ENCODE results near the gene IAH1. TPM values are rescaled to one million over a fixed set of nuclear protein-coding genes. Genes with fewer than 3 reads are reported as not detected.

Gene IAH1
- total and polyA plus RNA-seq, 4 donors = 44.9 to 76.0 (median 68.4) TPM

DNA sequence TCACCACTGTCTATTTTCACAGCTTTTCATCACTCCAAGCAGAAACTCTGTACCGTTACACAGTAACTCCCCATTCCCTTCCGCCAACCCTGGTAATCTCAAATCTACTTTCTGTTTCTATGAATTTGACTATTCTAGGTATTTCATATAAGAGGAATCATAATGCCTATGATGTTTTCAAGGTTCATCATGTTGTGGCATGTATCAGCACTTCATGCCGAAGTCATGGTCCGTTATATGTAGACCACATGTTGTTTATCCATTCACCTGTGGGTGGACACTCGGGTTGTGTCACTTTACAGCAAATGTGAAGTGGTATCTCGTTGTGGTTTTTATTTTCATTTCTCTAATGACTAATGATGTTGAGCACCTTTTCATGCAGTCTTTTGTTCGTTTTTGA lies 29.3 kb upstream of the IAH1 start:
- no peaks in the 10 kb centered on the region for H3K27me3 ChIP-seq (ENCODE audit: control insufficient read depth, insufficient read depth, low read length)
- H3K9me3 ChIP-seq (ENCODE audit: control insufficient read depth, insufficient read depth, low read length) = no peaks in the 10 kb centered on the region
- no peak overlapping the region for H3K27ac ChIP-seq (ENCODE audit: low read depth, low read length)
- WGBS (ENCODE audit: insufficient coverage) = 100% methylated on average over 1 of the region's 7 CpGs
- H3K4me3 ChIP-seq (ENCODE audit: low read depth, low read length) = no peak overlapping the region
- DNase-seq (ENCODE audit: low read depth in 4 of 6, low spot score in 6 of 6) = no peak
- no peaks in the 10 kb centered on the region for H3K4me1 ChIP-seq (ENCODE audit: control insufficient read depth, insufficient read depth, low read length)
- peaks cover 52% of the 10 kb centered on the region for H3K36me3 ChIP-seq (ENCODE audit: control insufficient read depth, insufficient read depth, low read length)

DNA sequence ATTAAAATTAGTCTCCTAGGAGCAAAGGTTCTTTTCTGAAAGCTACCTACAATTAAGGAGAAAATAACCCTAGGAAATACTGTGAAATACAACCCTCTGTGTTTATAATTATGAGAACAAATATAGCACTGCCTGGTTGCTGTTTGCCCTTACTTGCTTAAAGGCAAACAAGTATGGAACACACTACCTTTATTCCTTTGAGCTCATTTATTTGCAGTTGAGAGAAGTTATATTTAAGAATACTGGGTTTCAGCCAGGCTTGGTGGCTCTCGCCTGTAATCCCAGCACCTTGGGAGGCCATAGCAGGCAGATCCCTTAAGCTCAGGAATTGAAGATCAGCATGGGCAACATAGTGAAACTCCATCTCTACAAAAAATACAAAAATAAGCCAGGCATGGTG lies 23.1 kb upstream of the IAH1 start:
- no peak overlapping the region for H3K4me3 ChIP-seq (ENCODE audit: low read depth, low read length)
- no peaks in the 10 kb centered on the region for H3K9me3 ChIP-seq (ENCODE audit: control insufficient read depth, insufficient read depth, low read length)
- peaks cover 52% of the 10 kb centered on the region for H3K36me3 ChIP-seq (ENCODE audit: control insufficient read depth, insufficient read depth, low read length)
- WGBS (ENCODE audit: insufficient coverage) = no CpG with 5 or more reads among the region's 1 CpG
- DNase-seq (ENCODE audit: low read depth in 4 of 6, low spot score in 6 of 6) = no peak
- no peak overlapping the region for H3K27ac ChIP-seq (ENCODE audit: low read depth, low read length)
- no peaks in the 10 kb centered on the region for H3K27me3 ChIP-seq (ENCODE audit: control insufficient read depth, insufficient read depth, low read length)
- no peaks in the 10 kb centered on the region for H3K4me1 ChIP-seq (ENCODE audit: control insufficient read depth, insufficient read depth, low read length)

DNA sequence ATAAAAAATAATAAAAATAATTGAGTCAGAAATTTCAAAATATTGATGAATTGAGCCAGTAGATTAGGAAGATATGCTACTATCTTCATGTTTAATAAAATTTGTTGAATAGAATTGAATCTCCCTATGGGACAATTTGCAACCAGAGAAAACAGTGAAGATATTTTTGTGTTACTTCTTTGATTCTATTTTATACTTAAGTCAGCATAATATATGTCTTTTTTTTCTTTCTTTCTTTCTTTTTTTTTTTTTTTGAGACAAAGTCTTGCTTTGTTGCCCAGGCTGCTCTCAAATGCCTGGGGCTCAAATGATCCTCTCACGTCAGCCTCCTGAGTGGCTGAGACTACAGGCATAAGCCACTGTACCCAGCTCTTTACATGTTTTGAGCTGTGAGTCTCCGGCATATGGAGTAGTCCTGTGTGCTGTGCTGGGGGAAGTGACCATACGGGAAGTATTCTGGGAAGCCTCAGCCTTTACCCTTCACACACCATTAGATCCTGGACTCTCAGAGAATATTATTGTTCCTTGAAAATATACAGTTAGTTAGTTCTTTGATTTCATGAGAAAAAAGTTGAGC lies 13.8 kb upstream of the IAH1 start:
- H3K4me3 ChIP-seq (ENCODE audit: low read depth, low read length) = no peak overlapping the region
- H3K36me3 ChIP-seq (ENCODE audit: control insufficient read depth, insufficient read depth, low read length) = peaks cover 32% of the 10 kb centered on the region
- no CpG with 5 or more reads among the region's 3 CpGs for WGBS (ENCODE audit: insufficient coverage)

DNA sequence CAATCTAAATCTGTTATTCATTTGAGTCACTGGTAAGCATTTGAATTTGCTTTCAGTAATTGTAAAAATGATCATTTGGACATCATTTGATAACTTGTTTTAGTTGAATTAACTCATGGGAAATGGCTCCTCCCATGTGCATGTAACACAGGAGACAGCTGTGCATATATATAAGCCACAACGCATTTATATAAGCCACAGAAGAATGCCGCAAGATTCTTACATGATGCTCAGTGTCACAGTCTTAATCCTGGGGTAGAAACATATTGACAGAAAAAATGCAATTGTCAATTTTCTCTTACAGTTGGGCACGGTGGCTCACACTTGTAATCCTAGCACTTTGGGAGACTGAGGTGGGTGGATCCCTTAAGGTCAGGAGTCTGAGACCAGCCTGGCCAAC lies 13.3 kb upstream of the IAH1 start:
- no peak for DNase-seq (ENCODE audit: low read depth in 4 of 6, low spot score in 6 of 6)

More for the DNA sequence above, 13.8 kb upstream of the IAH1 start:
- Histone ChIP-seq H3K27ac (ENCODE audit: low read depth, low read length) (no peak overlapping the region), H3K4me1 (ENCODE audit: control insufficient read depth, insufficient read depth, low read length) (no peaks in the 10 kb centered on the region), H3K27me3 (ENCODE audit: control insufficient read depth, insufficient read depth, low read length) (no peaks in the 10 kb centered on the region), H3K9me3 (ENCODE audit: control insufficient read depth, insufficient read depth, low read length) (no peaks in the 10 kb centered on the region)
- no peak for DNase-seq (ENCODE audit: low read depth in 4 of 6, low spot score in 6 of 6)

DNA sequence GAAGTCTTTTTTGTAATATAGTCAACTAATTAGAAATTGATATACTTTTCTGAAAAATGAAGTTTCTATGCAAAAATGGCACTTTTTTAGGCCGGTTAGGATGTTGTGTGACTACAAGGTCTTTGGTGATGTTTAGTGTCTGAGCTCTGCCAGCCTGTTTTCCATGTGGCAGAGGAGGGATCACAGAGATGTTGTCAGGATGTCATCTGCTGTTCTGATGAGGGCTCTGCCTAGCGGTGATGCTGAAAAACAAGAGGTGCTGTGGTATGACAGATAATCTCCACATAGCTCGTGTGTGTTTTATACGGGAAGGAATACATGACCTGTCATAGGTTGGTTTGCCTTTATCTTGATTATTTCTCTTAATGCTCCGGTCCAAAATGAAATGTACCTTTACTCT lies 12.0 kb upstream of the IAH1 start:
- no peak overlapping the region for H3K4me3 ChIP-seq (ENCODE audit: low read depth, low read length)
- H3K27ac ChIP-seq (ENCODE audit: low read depth, low read length) = no peak overlapping the region
- H3K9me3 ChIP-seq (ENCODE audit: control insufficient read depth, insufficient read depth, low read length) = no peaks in the 10 kb centered on the region
- H3K27me3 ChIP-seq (ENCODE audit: control insufficient read depth, insufficient read depth, low read length) = no peaks in the 10 kb centered on the region
- H3K4me1 ChIP-seq (ENCODE audit: control insufficient read depth, insufficient read depth, low read length) = no peaks in the 10 kb centered on the region
- peak in 1 of 6 donors; percentile 51 for DNase-seq (ENCODE audit: low read depth in 4 of 6, low spot score in 6 of 6)
- H3K36me3 ChIP-seq (ENCODE audit: control insufficient read depth, insufficient read depth, low read length) = peaks cover 38% of the 10 kb centered on the region
- WGBS (ENCODE audit: insufficient coverage) = 75% methylated on average over 2 of the region's 5 CpGs

More for the DNA sequence above, 13.3 kb upstream of the IAH1 start:
- H3K9me3 ChIP-seq (ENCODE audit: control insufficient read depth, insufficient read depth, low read length) = no peaks in the 10 kb centered on the region
- H3K36me3 ChIP-seq (ENCODE audit: control insufficient read depth, insufficient read depth, low read length) = peaks cover 34% of the 10 kb centered on the region
- 100% methylated on average over 1 of the region's 3 CpGs for WGBS (ENCODE audit: insufficient coverage)
- no peaks in the 10 kb centered on the region for H3K27me3 ChIP-seq (ENCODE audit: control insufficient read depth, insufficient read depth, low read length)
- no peak overlapping the region for H3K27ac ChIP-seq (ENCODE audit: low read depth, low read length)
- H3K4me3 ChIP-seq (ENCODE audit: low read depth, low read length) = no peak overlapping the region
- H3K4me1 ChIP-seq (ENCODE audit: control insufficient read depth, insufficient read depth, low read length) = no peaks in the 10 kb centered on the region

DNA sequence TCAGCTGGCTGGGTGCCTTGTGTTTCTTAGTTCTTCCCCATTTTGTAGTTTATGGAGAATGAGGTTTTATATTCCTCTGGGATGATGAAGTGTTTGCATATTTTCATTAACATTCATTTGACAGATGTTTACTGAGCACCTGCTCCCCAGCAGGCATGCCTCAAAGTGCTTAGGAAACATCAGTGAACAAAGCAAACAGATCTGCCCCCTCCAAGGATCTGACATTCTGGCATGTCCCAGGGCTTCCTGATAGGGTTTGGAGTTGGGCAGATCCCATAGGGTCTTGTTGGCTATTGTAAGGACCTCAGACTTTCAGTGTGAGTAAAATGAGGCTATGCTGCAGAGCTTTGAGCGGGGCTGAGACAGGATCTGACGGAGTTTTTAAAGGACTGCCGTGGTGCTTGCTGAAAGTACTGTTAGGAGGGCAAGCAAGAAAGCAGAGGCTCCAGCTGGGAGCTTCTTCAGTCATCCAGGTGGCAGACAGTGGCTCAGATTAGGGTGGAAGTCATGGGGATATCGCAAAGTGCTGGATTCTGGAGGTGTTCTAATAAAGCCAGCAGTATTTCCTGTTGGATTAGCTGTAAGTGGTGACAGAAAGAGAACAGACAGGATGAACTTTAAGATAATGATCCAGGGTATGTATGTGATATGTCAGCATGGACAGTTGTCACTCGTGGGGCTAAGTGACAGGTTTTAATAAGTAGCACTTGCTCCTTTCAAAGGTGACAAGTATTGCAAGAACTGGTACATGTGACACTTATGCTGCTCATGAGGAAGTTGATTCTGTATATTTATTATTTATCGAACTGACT lies 11.3 kb upstream of the IAH1 start:
- Histone ChIP-seq H3K9me3 (ENCODE audit: control insufficient read depth, insufficient read depth, low read length) (no peaks in the 10 kb centered on the region), H3K4me3 (ENCODE audit: low read depth, low read length) (no peak overlapping the region), H3K27me3 (ENCODE audit: control insufficient read depth, insufficient read depth, low read length) (no peaks in the 10 kb centered on the region), H3K27ac (ENCODE audit: low read depth, low read length) (no peak overlapping the region), H3K4me1 (ENCODE audit: control insufficient read depth, insufficient read depth, low read length) (no peaks in the 10 kb centered on the region), H3K36me3 (ENCODE audit: control insufficient read depth, insufficient read depth, low read length) (peaks cover 36% of the 10 kb centered on the region)
- WGBS (ENCODE audit: insufficient coverage) = 84% methylated on average over 5 of the region's 6 CpGs
- DNase-seq (ENCODE audit: low read depth in 4 of 6, low spot score in 6 of 6) = peak in 1 of 6 donors; percentile 62

DNA sequence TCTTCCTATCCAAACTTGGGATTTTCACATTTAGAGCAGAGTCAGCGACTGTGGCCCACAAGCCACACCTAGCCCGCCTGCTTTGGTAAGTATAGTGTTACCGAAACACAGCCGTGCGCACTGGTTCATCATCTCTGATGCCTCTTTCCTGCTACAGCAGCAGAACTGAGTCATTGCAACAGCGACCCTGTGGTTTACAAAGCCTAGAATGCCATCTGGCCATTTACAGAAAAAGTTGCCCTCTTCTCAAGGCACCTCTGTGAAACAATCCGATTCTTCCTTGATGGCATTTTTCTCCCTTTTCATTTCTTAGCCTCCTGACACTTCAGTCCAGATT lies 10.7 kb upstream of the IAH1 start:
- Histone ChIP-seq H3K4me3 (ENCODE audit: low read depth, low read length) (no peak overlapping the region), H3K27me3 (ENCODE audit: control insufficient read depth, insufficient read depth, low read length) (no peaks in the 10 kb centered on the region), H3K27ac (ENCODE audit: low read depth, low read length) (no peak overlapping the region), H3K9me3 (ENCODE audit: control insufficient read depth, insufficient read depth, low read length) (no peaks in the 10 kb centered on the region), H3K36me3 (ENCODE audit: control insufficient read depth, insufficient read depth, low read length) (peaks cover 39% of the 10 kb centered on the region), H3K4me1 (ENCODE audit: control insufficient read depth, insufficient read depth, low read length) (no peaks in the 10 kb centered on the region)
- no peak for DNase-seq (ENCODE audit: low read depth in 4 of 6, low spot score in 6 of 6)
- 93% methylated on average over 6 of the region's 7 CpGs for WGBS (ENCODE audit: insufficient coverage)

DNA sequence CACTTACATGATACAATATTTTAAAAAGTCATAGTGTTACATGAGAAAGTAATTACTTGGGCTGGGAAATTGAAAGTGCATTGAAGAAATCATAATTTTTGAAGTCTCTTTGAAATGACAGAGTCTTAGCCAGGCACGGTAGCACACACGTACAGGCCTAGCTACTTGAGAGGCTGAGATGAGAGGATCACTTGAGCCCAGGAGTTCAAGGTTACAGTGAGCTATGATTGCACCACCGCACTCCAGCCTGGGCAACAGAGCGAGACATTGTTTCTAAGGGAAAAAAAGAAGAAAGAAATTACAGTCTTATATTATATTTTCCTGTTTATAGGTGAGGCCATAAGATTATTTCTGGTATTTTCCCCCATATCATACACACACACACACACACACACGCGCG lies 9.2 kb upstream of the IAH1 start:
- Histone ChIP-seq H3K27ac (ENCODE audit: low read depth, low read length) (no peak overlapping the region), H3K4me1 (ENCODE audit: control insufficient read depth, insufficient read depth, low read length) (no peaks in the 10 kb centered on the region), H3K36me3 (ENCODE audit: control insufficient read depth, insufficient read depth, low read length) (peaks cover 37% of the 10 kb centered on the region), H3K4me3 (ENCODE audit: low read depth, low read length) (no peak overlapping the region), H3K27me3 (ENCODE audit: control insufficient read depth, insufficient read depth, low read length) (no peaks in the 10 kb centered on the region), H3K9me3 (ENCODE audit: control insufficient read depth, insufficient read depth, low read length) (no peaks in the 10 kb centered on the region)
- DNase-seq (ENCODE audit: low read depth in 4 of 6, low spot score in 6 of 6) = no peak
- 100% methylated on average over 2 of the region's 7 CpGs for WGBS (ENCODE audit: insufficient coverage)

DNA sequence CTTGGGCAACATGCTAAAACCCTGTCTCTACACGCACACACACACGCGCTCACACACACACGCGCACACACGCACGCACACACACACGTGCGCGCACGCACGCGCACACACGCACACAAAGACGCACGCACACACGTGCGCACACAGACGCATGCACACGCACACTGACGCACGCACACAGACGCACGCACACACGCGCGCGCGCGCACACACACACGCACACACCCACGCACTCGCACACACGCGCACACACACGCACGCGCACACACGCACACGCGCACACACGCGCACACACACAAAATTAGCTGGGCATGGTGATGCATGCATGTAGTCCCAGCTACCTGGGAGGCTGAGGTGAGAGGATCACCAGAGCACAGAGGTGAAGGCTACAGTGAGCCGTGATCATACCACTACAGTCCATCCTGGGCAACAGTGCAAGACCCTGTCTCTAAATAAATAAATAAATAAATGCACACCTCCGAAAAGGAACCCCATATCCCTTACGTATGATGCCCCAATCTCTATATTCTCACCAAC lies 8.1 kb upstream of the IAH1 start:
- no peaks in the 10 kb centered on the region for H3K4me1 ChIP-seq (ENCODE audit: control insufficient read depth, insufficient read depth, low read length)
- no peaks in the 10 kb centered on the region for H3K27me3 ChIP-seq (ENCODE audit: control insufficient read depth, insufficient read depth, low read length)
- no peak overlapping the region for H3K4me3 ChIP-seq (ENCODE audit: low read depth, low read length)
- no peak overlapping the region for H3K27ac ChIP-seq (ENCODE audit: low read depth, low read length)
- 97% methylated on average over 45 of the region's 46 CpGs for WGBS (ENCODE audit: insufficient coverage)
- peaks cover 41% of the 10 kb centered on the region for H3K36me3 ChIP-seq (ENCODE audit: control insufficient read depth, insufficient read depth, low read length)
- no peaks in the 10 kb centered on the region for H3K9me3 ChIP-seq (ENCODE audit: control insufficient read depth, insufficient read depth, low read length)
- DNase-seq (ENCODE audit: low read depth in 4 of 6, low spot score in 6 of 6) = no peak

DNA sequence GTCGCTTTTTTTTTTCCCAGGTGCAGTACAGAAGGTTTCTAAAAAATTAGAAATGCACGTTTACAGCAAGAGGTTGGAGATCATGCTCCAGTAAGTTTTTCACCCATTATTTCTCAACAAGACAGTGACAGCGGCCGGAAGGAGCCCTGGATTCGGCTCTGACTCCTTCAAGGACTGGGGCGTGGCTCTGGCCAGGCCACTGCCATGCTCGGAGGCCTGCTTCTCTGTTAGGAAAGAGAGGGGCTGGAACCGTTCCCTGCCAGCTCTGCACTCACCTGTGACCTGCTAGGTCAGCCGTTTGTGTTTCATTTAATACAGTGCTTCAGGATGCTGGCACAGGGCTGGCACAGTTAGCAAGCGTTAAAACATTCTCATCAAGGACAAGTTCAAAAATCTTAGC lies 6.7 kb upstream of the IAH1 start:
- DNase-seq (ENCODE audit: low read depth in 4 of 6, low spot score in 6 of 6) = no peak
- WGBS (ENCODE audit: insufficient coverage) = 100% methylated on average over 4 of the region's 10 CpGs
- H3K4me3 ChIP-seq (ENCODE audit: low read depth, low read length) = no peak overlapping the region
- H3K9me3 ChIP-seq (ENCODE audit: control insufficient read depth, insufficient read depth, low read length) = no peaks in the 10 kb centered on the region
- no peak overlapping the region for H3K27ac ChIP-seq (ENCODE audit: low read depth, low read length)
- no peaks in the 10 kb centered on the region for H3K4me1 ChIP-seq (ENCODE audit: control insufficient read depth, insufficient read depth, low read length)
- no peaks in the 10 kb centered on the region for H3K27me3 ChIP-seq (ENCODE audit: control insufficient read depth, insufficient read depth, low read length)
- H3K36me3 ChIP-seq (ENCODE audit: control insufficient read depth, insufficient read depth, low read length) = peaks cover 33% of the 10 kb centered on the region

All from spinal cord (tissue), 10 donors.